Neural crest cell (in vitro differentiated cells): Measurements from ENCODE around the gene PIAS1. TPM values are rescaled to one million over a fixed set of nuclear protein-coding genes. Genes with fewer than 3 reads are reported as not detected.
"Not testable (repeated sequence)": the region's sequence is repeated elsewhere in the genome, so short reads cannot be mapped to it uniquely, and the experiment has no call there.

Source experiments
- DNase-seq: peaks from one replicate; pipeline ENCODE4 v3.0.0; 2021; ENCODE audit warnings: low read depth, mixed read lengths, low spot score
- H3K27ac Mint-ChIP-seq: one replicate; pipeline ENCODE4 v1.8.0; 2021; ENCODE audit warnings: mild to moderate bottlenecking, mixed read lengths; ENCODE audit not compliant: unreplicated experiment
- H3K27me3 Mint-ChIP-seq: 2 replicates; pipeline ENCODE4 v1.8.0; 2021; ENCODE audit warnings: low read depth, mild to moderate bottlenecking, mixed read lengths
- H3K36me3 Mint-ChIP-seq: 2 replicates; pipeline ENCODE4 v1.8.0; 2021; ENCODE audit warnings: low read depth, mild to moderate bottlenecking, mixed read lengths
- H3K4me1 Mint-ChIP-seq: 2 replicates; pipeline ENCODE4 v1.8.0; 2021; ENCODE audit warnings: mixed read lengths
- H3K4me3 Mint-ChIP-seq: one replicate; pipeline ENCODE4 v1.8.0; 2021; ENCODE audit warnings: mild to moderate bottlenecking, mixed read lengths
- H3K9me3 Mint-ChIP-seq: 2 replicates; pipeline ENCODE4 v1.8.0; 2021; ENCODE audit warnings: mixed read lengths
- CTCF ChIP-seq: fragments of 200-600 bp; sonication (generic); conservative IDR thresholded peaks from 2 replicates; pipeline ENCODE4 v1.5.0; 2021; ENCODE audit warnings: antibody characterized with exemption, mild to moderate bottlenecking
- total RNA-seq: library from RNA; stranded (reverse); gene quantifications from 2 replicates; pipeline ENCODE4 v1.2.1, GENCODE V29; 2021

PIAS1 gene
- total RNA-seq, 1 donor from 2014 or later = 41.3 TPM

- DNase-seq = no peak
- Mint-ChIP-seq H3K9me3 (peaks cover 8% of the 10 kb centered on the region), H3K4me3 (no peak overlapping the region), H3K27ac (no peak overlapping the region), H3K4me1 (peaks cover 11% of the 10 kb centered on the region), H3K27me3 (no peaks in the 10 kb centered on the region), H3K36me3 (peaks cover 23% of the 10 kb centered on the region)
- TF ChIP-seq CTCF = no peak
Observed at GRCh38 chr15:68158046-68158628, 104.0 kb downstream of the PIAS1 start.

GRCh38 chr15:68163191-68163590 lies 109.1 kb downstream of the PIAS1 start:
- H3K36me3 Mint-ChIP-seq = peaks cover 30% of the 10 kb centered on the region
- no peak for DNase-seq
- no peaks in the 10 kb centered on the region for H3K27me3 Mint-ChIP-seq
- no peak overlapping the region for H3K4me3 Mint-ChIP-seq
- H3K27ac Mint-ChIP-seq = no peak overlapping the region
- no peak for TF ChIP-seq CTCF
- no peaks in the 10 kb centered on the region for H3K4me1 Mint-ChIP-seq
- peaks cover 8% of the 10 kb centered on the region for H3K9me3 Mint-ChIP-seq

GRCh38 chr15:68166847-68167246 lies 112.7 kb downstream of the PIAS1 start:
- H3K4me1 Mint-ChIP-seq = no peaks in the 10 kb centered on the region
- no peak overlapping the region for H3K4me3 Mint-ChIP-seq

GRCh38 chr15:68172037-68172436 lies 117.9 kb downstream of the PIAS1 start:
- not testable (repeated sequence) for H3K9me3 Mint-ChIP-seq, H3K27me3 Mint-ChIP-seq, DNase-seq, H3K36me3 Mint-ChIP-seq, H3K4me3 Mint-ChIP-seq, H3K4me1 Mint-ChIP-seq, H3K27ac Mint-ChIP-seq

More at GRCh38 chr15:68166847-68167246, 112.7 kb downstream of the PIAS1 start:
- H3K36me3 Mint-ChIP-seq = peaks cover 16% of the 10 kb centered on the region
- H3K9me3 Mint-ChIP-seq = no peaks in the 10 kb centered on the region
- no peak overlapping the region for H3K27ac Mint-ChIP-seq
- no peaks in the 10 kb centered on the region for H3K27me3 Mint-ChIP-seq
- no peak for DNase-seq
- TF ChIP-seq CTCF = no peak

GRCh38 chr15:68173119-68173518 lies 119.0 kb downstream of the PIAS1 start:
- no peak for TF ChIP-seq CTCF
- peaks cover 6% of the 10 kb centered on the region for H3K36me3 Mint-ChIP-seq
- no peaks in the 10 kb centered on the region for H3K27me3 Mint-ChIP-seq
- no peaks in the 10 kb centered on the region for H3K9me3 Mint-ChIP-seq
- no peak for DNase-seq
- no peaks in the 10 kb centered on the region for H3K4me1 Mint-ChIP-seq
- no peak overlapping the region for H3K4me3 Mint-ChIP-seq
- H3K27ac Mint-ChIP-seq = no peak overlapping the region

DNA sequence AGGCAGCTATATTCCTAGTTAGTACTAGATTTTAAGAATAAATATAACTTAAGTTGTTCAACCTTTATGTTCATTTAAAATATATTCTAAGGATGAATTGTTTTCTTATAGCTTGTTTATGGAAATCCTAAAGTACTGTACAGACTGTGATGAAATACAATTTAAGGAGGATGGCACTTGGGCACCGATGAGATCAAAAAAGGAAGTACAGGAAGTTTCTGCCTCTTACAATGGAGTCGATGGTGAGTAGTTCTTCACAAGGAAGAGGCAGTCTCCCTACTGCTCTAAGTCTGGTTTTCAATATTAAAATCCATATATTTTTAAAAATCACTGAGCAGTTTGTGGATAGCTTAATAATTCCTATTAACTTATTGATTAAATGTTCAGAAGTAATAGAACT lies 121.4 kb downstream of the PIAS1 start:
- no peak for DNase-seq
- H3K4me3 Mint-ChIP-seq = no peak overlapping the region
- no peak for TF ChIP-seq CTCF
- peaks cover 6% of the 10 kb centered on the region for H3K36me3 Mint-ChIP-seq
- H3K27me3 Mint-ChIP-seq = no peaks in the 10 kb centered on the region
- H3K27ac Mint-ChIP-seq = no peak overlapping the region
- no peaks in the 10 kb centered on the region for H3K4me1 Mint-ChIP-seq
- no peaks in the 10 kb centered on the region for H3K9me3 Mint-ChIP-seq
